CD14-positive monocyte (primary cell): Measurements from ENCODE around the gene TNFSF4. TPM values are rescaled to one million over a fixed set of nuclear protein-coding genes. Genes with fewer than 3 reads are reported as not detected.

Experiments
- DNase-seq, 3 donors: peaks; one replicate each; pipeline ENCODE4 v3.0.0-alpha.2; 2011 to 2022
- H2AFZ ChIP-seq: 2 replicates; pipeline ENCODE4 v1.6.0; 2012; ENCODE audit warnings: mild to moderate bottlenecking, low read depth, low read length, inconsistent platforms; ENCODE audit not compliant: insufficient read depth, poor library complexity, severe bottlenecking
- H3K27ac ChIP-seq, 2 donors: 1 replicate in 1 of 2; 2 replicates in 1 of 2; pipeline ENCODE4 v1.5.1; 2012 to 2013; ENCODE audit warnings: low read length in 2 of 2, control low read depth in 1 of 2, inconsistent platforms in 1 of 2, low read depth in 1 of 2, mild to moderate bottlenecking in 1 of 2
- H3K27me3 ChIP-seq, 2 donors: one replicate each; pipeline versions ENCODE4 v1.6.0 to v1.6.1; 2011 to 2013; ENCODE audit warnings: low read length in 2 of 2; ENCODE audit not compliant: control insufficient read depth in 2 of 2, insufficient read depth in 2 of 2
- H3K36me3 ChIP-seq, 2 donors: replicated peaks in 1 of 2; 1 replicate in 1 of 2; 2 replicates in 1 of 2; pipeline versions ENCODE4 v1.5.1 to v1.6.1; 2012 to 2013; ENCODE audit warnings: low read length in 2 of 2, control low read depth in 1 of 2, inconsistent platforms in 1 of 2, mild to moderate bottlenecking in 1 of 2; ENCODE audit not compliant: insufficient read depth in 2 of 2, control insufficient read depth in 1 of 2
- H3K4me1 ChIP-seq, 2 donors: 1 replicate in 1 of 2; 2 replicates in 1 of 2; pipeline versions ENCODE4 v1.5.1 to v1.6.1; 2012 to 2013; ENCODE audit warnings: low read length in 2 of 2, control low read depth in 1 of 2, inconsistent platforms in 1 of 2, mild to moderate bottlenecking in 1 of 2, moderate library complexity in 1 of 2; ENCODE audit not compliant: insufficient read depth in 2 of 2, control insufficient read depth in 1 of 2
- H3K4me2 ChIP-seq: replicated peaks from 2 replicates; pipeline ENCODE3; 2012; ENCODE audit warnings: low read length, moderate library complexity, mild to moderate bottlenecking; ENCODE audit not compliant: poor library complexity, severe bottlenecking; ENCODE audit errors: extremely low read depth
- H3K4me3 ChIP-seq, 3 experiments: fragments of 200-600 bp in 1 of 3; sonication (generic) in 1 of 3; replicated peaks in 1 of 3; 1 replicate in 2 of 3; 2 replicates in 1 of 3; pipeline ENCODE4 v1.5.1; 2011 to 2013; ENCODE audit warnings: low read length in 3 of 3, mild to moderate bottlenecking in 3 of 3, control low read depth in 2 of 3, low read depth in 2 of 3, inconsistent platforms in 1 of 3, moderate library complexity in 1 of 3
- H3K79me2 ChIP-seq: 2 replicates; pipeline ENCODE4 v1.6.0; 2012; ENCODE audit warnings: mild to moderate bottlenecking, control low read depth, inconsistent platforms, low read length, moderate library complexity; ENCODE audit not compliant: insufficient read depth
- H3K9ac ChIP-seq: 2 replicates; pipeline ENCODE4 v1.6.0; 2017; ENCODE audit warnings: low read length, mild to moderate bottlenecking; ENCODE audit not compliant: insufficient read depth, poor library complexity, severe bottlenecking
- H3K9me3 ChIP-seq, 2 donors: replicated peaks in 1 of 2; 1 replicate in 1 of 2; 2 replicates in 1 of 2; pipeline versions ENCODE4 v1.5.1 to v1.6.1; 2012 to 2013; ENCODE audit warnings: low read length in 2 of 2, control low read depth in 1 of 2; ENCODE audit not compliant: control insufficient read depth in 1 of 2, insufficient read depth in 1 of 2
- H4K20me1 ChIP-seq: 2 replicates; pipeline ENCODE4 v1.6.0; 2012; ENCODE audit warnings: mild to moderate bottlenecking, low read length, control low read depth, moderate library complexity; ENCODE audit not compliant: insufficient read depth
- H3K27ac Mint-ChIP-seq, 7 donors: one replicate each; pipeline ENCODE4 v1.8.0; 2020; ENCODE audit warnings: mild to moderate bottlenecking in 7 of 7, mixed read lengths in 7 of 7, moderate library complexity in 6 of 7, inconsistent platforms in 2 of 7
- H3K27me3 Mint-ChIP-seq, 3 donors: one replicate each; pipeline ENCODE4 v1.8.0; 2021 to 2022; ENCODE audit warnings: low read depth in 3 of 3, mild to moderate bottlenecking in 3 of 3, mixed read lengths in 3 of 3, moderate library complexity in 3 of 3, inconsistent platforms in 1 of 3
- H3K36me3 Mint-ChIP-seq, 2 donors: one replicate each; pipeline ENCODE4 v1.8.0; 2020; ENCODE audit warnings: mixed read lengths in 2 of 2, inconsistent platforms in 1 of 2, mild to moderate bottlenecking in 1 of 2
- H3K4me1 Mint-ChIP-seq: one replicate; pipeline ENCODE4 v1.8.0; 2020; ENCODE audit warnings: mild to moderate bottlenecking, mixed read lengths
- H3K4me3 Mint-ChIP-seq, 2 donors: one replicate each; pipeline ENCODE4 v1.8.0; 2020; ENCODE audit warnings: mild to moderate bottlenecking in 2 of 2, mixed read lengths in 2 of 2, moderate library complexity in 1 of 2
- H3K9me3 Mint-ChIP-seq, 7 donors: one replicate each; pipeline ENCODE4 v1.8.0; 2020 to 2022; ENCODE audit warnings: mixed read lengths in 7 of 7, mild to moderate bottlenecking in 6 of 7, moderate library complexity in 6 of 7, inconsistent platforms in 2 of 7
- whole genome bisulfite sequencing: methylation state at CpG from one replicate; pipeline ENCODE4 v1.1.5; 2013; ENCODE audit warnings: missing lambda C conversion rate; ENCODE audit not compliant: insufficient coverage; 5-methylcytosine and 5-hydroxymethylcytosine counted together
- intact Hi-C, 2 donors: fragments of 100-400 bp; cut with micrococcal nuclease; formaldehyde crosslinking; loops; one replicate each; pipeline versions ENCODE4 v1.15.0 to v1.15.1; 2023
- polyA plus RNA-seq, 3 donors: library from polyadenylated mRNA; depleted of rRNA in 1 of 3; unstranded in 2 of 3; stranded (reverse) in 1 of 3; fragments of 300-500 nt in 2 of 3; fragments of >200 nt in 1 of 3; fragmentation: Illumina TruSeq in 2 of 3; gene quantifications; 1 replicate in 2 of 3; 2 replicates in 1 of 3; pipeline ENCODE4 v1.2.3, GENCODE V29; 2012 to 2021
- TF ChIP-seq, protein P1 (sequence below): fragments of 200-600 bp; IDR thresholded peaks from one replicate; pipeline ENCODE4 v1.8.0; 2022; ENCODE audit warnings: antibody characterized with exemption, mild to moderate bottlenecking

TNFSF4 gene
- polyA plus RNA-seq, 3 donors: 0.21 to 0.40 (median 0.38) TPM

DNA sequence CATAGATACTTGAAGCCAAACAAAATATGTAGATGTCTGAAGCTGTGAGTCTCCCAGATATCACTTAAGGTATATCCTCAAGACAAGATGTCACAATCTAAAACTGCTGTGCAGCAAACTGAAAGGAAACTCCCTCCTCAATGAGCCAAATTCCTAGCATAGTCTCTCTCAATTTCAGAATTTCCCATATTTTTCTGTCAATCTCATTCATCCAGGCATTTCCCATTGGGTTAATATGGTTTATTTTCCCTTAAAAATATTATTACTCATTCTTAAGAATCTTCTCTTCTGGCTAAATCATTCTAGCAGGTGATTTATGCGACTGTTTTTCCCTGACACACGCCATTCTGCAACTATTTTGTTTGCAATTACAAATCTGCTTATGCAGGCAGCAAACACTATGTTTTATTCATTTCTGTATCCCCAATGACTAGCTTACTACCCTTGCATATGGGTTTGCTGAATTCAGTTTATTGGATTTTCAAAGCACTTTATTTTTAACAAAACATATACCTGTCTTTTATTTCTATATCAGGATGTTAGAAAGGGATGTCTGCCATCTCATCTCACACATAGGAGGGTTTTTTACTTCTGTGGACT lies 69.9 kb downstream of the TNFSF4 start:
- no peaks in the 10 kb centered on the region for H3K4me1 ChIP-seq
- H3K4me2 ChIP-seq: no peak overlapping the region
- no peaks in the 10 kb centered on the region for H3K36me3 ChIP-seq
- H4K20me1 ChIP-seq: no peaks in the 10 kb centered on the region
- no peak overlapping the region for H3K27ac ChIP-seq
- Mint-ChIP-seq H3K4me3 (no peak overlapping the region), H3K27ac (no peak overlapping the region), H3K27me3 (peaks cover 0 to 2% (median 0%) of the 10 kb centered on the region in 3 donors), H3K36me3 (no peaks in the 10 kb centered on the region), H3K4me1 (no peaks in the 10 kb centered on the region), H3K9me3 (peaks cover 0 to 3% (median 0%) of the 10 kb centered on the region in 7 donors)
- TF ChIP-seq, protein P1, sequence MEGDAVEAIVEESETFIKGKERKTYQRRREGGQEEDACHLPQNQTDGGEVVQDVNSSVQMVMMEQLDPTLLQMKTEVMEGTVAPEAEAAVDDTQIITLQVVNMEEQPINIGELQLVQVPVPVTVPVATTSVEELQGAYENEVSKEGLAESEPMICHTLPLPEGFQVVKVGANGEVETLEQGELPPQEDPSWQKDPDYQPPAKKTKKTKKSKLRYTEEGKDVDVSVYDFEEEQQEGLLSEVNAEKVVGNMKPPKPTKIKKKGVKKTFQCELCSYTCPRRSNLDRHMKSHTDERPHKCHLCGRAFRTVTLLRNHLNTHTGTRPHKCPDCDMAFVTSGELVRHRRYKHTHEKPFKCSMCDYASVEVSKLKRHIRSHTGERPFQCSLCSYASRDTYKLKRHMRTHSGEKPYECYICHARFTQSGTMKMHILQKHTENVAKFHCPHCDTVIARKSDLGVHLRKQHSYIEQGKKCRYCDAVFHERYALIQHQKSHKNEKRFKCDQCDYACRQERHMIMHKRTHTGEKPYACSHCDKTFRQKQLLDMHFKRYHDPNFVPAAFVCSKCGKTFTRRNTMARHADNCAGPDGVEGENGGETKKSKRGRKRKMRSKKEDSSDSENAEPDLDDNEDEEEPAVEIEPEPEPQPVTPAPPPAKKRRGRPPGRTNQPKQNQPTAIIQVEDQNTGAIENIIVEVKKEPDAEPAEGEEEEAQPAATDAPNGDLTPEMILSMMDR: no peak
- H2AFZ ChIP-seq: no peak overlapping the region
- no peak overlapping the region for H3K4me3 ChIP-seq
- WGBS: 100% methylated on average over 1 of the region's 2 CpGs
- no peaks in the 10 kb centered on the region for H3K79me2 ChIP-seq
- no peaks in the 10 kb centered on the region for H3K27me3 ChIP-seq
- no peaks in the 10 kb centered on the region for H3K9me3 ChIP-seq
- no peak overlapping the region for H3K9ac ChIP-seq
- intact Hi-C loops: no loop called here
- DNase-seq: no peak

DNA sequence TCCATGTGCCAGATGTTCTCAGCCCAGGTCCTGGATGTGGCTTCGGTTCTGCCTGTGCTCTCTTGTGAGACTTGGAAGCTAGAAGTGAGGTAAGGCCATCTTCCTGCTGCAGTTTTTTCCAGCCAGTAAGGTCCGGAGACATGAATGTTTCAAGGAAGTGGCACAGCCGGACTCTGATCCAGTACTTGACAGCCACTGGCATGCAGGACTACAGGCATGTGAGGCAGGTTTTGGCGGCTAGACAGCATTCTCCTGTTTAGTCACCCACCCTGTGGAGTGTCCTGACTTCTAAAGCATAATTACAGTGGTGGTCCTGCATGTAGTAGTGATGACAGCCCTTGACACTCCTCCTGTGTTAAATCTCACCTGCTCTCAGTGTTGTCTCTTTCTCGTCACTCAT lies 72.3 kb downstream of the TNFSF4 start:
- Histone ChIP-seq H4K20me1 (no peaks in the 10 kb centered on the region), H3K36me3 (no peaks in the 10 kb centered on the region), H3K9me3 (no peaks in the 10 kb centered on the region), H3K27me3 (no peaks in the 10 kb centered on the region), H2AFZ (no peak overlapping the region), H3K4me1 (no peaks in the 10 kb centered on the region), H3K4me3 (no peak overlapping the region), H3K79me2 (no peaks in the 10 kb centered on the region), H3K9ac (no peak overlapping the region), H3K4me2 (no peak overlapping the region), H3K27ac (no peak overlapping the region)
- Mint-ChIP-seq H3K36me3 (no peaks in the 10 kb centered on the region), H3K27me3 (no peaks in the 10 kb centered on the region), H3K9me3 (peaks cover 0 to 3% (median 0%) of the 10 kb centered on the region in 7 donors), H3K4me1 (no peaks in the 10 kb centered on the region), H3K27ac (no peak overlapping the region), H3K4me3 (no peak overlapping the region)
- DNase-seq: no peak
- 94% methylated on average over 3 of the region's 5 CpGs for WGBS
- intact Hi-C loops: no loop called here
- TF ChIP-seq, protein P1: no peak
